Measurements from ENCODE around the gene ATRNL1. TPM values are rescaled to one million over a fixed set of nuclear protein-coding genes. Genes with fewer than 3 reads are reported as not detected.

The ATRNL1 gene
- polyA plus RNA-seq, 1 donor from 2014 or later: 47.8 TPM

GRCh38 chr10:115953968-115954367 lies 860.8 kb downstream of the ATRNL1 start:
- H3K79me2 ChIP-seq (replicated peaks; ENCODE audit: insufficient read depth, low read length): no peaks in the 10 kb centered on the region
- no peaks in the 10 kb centered on the region for H4K20me1 ChIP-seq (ENCODE audit: insufficient read depth)
- H3K4me2 ChIP-seq (ENCODE audit: low read length): no peak overlapping the region
- no peak overlapping the region for H3K9ac ChIP-seq (ENCODE audit: low read length)
- no peak overlapping the region for H3K4me3 ChIP-seq (ENCODE audit: low read length)
- H3K27ac ChIP-seq (ENCODE audit: low read length): no peak overlapping the region
- no peaks in the 10 kb centered on the region for H3K27me3 ChIP-seq (ENCODE audit: insufficient read depth, low read depth, low read length)
- no peak overlapping the region for H2AFZ ChIP-seq (ENCODE audit: low read depth, low read length)
- TF ChIP-seq, protein P1, sequence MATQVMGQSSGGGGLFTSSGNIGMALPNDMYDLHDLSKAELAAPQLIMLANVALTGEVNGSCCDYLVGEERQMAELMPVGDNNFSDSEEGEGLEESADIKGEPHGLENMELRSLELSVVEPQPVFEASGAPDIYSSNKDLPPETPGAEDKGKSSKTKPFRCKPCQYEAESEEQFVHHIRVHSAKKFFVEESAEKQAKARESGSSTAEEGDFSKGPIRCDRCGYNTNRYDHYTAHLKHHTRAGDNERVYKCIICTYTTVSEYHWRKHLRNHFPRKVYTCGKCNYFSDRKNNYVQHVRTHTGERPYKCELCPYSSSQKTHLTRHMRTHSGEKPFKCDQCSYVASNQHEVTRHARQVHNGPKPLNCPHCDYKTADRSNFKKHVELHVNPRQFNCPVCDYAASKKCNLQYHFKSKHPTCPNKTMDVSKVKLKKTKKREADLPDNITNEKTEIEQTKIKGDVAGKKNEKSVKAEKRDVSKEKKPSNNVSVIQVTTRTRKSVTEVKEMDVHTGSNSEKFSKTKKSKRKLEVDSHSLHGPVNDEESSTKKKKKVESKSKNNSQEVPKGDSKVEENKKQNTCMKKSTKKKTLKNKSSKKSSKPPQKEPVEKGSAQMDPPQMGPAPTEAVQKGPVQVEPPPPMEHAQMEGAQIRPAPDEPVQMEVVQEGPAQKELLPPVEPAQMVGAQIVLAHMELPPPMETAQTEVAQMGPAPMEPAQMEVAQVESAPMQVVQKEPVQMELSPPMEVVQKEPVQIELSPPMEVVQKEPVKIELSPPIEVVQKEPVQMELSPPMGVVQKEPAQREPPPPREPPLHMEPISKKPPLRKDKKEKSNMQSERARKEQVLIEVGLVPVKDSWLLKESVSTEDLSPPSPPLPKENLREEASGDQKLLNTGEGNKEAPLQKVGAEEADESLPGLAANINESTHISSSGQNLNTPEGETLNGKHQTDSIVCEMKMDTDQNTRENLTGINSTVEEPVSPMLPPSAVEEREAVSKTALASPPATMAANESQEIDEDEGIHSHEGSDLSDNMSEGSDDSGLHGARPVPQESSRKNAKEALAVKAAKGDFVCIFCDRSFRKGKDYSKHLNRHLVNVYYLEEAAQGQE (IDR thresholded peaks at IDR 0.05; ENCODE audit: borderline replicate concordance): no peak
- TF ChIP-seq MXI1 (conservative IDR thresholded peaks at IDR 0.05; ENCODE audit: poor library complexity, severe bottlenecking): no peak
- no peak for TF ChIP-seq TAF1 (IDR thresholded peaks at IDR 0.05; ENCODE audit: low read depth)
- no peak for TF ChIP-seq POLR2AphosphoS5 (IDR thresholded peaks at IDR 0.05)
- TF ChIP-seq EZH2 (IDR thresholded peaks at IDR 0.05; ENCODE audit: borderline replicate concordance, insufficient read depth, low read length, poor library complexity, severe bottlenecking): no peak
- TF ChIP-seq SMC3 (conservative IDR thresholded peaks at IDR 0.05; ENCODE audit: poor library complexity): no peak
- TF ChIP-seq, protein P2, sequence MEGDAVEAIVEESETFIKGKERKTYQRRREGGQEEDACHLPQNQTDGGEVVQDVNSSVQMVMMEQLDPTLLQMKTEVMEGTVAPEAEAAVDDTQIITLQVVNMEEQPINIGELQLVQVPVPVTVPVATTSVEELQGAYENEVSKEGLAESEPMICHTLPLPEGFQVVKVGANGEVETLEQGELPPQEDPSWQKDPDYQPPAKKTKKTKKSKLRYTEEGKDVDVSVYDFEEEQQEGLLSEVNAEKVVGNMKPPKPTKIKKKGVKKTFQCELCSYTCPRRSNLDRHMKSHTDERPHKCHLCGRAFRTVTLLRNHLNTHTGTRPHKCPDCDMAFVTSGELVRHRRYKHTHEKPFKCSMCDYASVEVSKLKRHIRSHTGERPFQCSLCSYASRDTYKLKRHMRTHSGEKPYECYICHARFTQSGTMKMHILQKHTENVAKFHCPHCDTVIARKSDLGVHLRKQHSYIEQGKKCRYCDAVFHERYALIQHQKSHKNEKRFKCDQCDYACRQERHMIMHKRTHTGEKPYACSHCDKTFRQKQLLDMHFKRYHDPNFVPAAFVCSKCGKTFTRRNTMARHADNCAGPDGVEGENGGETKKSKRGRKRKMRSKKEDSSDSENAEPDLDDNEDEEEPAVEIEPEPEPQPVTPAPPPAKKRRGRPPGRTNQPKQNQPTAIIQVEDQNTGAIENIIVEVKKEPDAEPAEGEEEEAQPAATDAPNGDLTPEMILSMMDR (IDR thresholded peaks at IDR 0.05; ENCODE audit: poor library complexity, severe bottlenecking): no peak
- no peak for TF ChIP-seq RAD21 (conservative IDR thresholded peaks at IDR 0.05)
- TF ChIP-seq EP300 (conservative IDR thresholded peaks at IDR 0.05; ENCODE audit: poor library complexity, severe bottlenecking): no peak
- H3F3A ChIP-seq (ENCODE audit: insufficient read depth, low read length, poor library complexity, severe bottlenecking): no peaks in the 10 kb centered on the region
- no peaks in the 10 kb centered on the region for H3K9me2 ChIP-seq (ENCODE audit: insufficient read depth, low read length)
- H3K9me3 ChIP-seq (ENCODE audit: low read length): no peaks in the 10 kb centered on the region
- no peaks in the 10 kb centered on the region for H3K36me3 ChIP-seq (ENCODE audit: insufficient read depth, low read length)

- Histone ChIP-seq H3K9me3 (ENCODE audit: low read length) (no peaks in the 10 kb centered on the region), H3K27me3 (ENCODE audit: insufficient read depth, low read depth, low read length) (no peaks in the 10 kb centered on the region), H4K20me1 (ENCODE audit: insufficient read depth) (no peaks in the 10 kb centered on the region), H2AFZ (ENCODE audit: low read depth, low read length) (no peak overlapping the region), H3K27ac (ENCODE audit: low read length) (no peak overlapping the region), H3K9me2 (ENCODE audit: insufficient read depth, low read length) (no peaks in the 10 kb centered on the region), H3K9ac (ENCODE audit: low read length) (no peak overlapping the region), H3F3A (ENCODE audit: insufficient read depth, low read length, poor library complexity, severe bottlenecking) (no peaks in the 10 kb centered on the region), H3K36me3 (ENCODE audit: insufficient read depth, low read length) (no peaks in the 10 kb centered on the region), H3K4me2 (ENCODE audit: low read length) (no peak overlapping the region), H3K79me2 (replicated peaks; ENCODE audit: insufficient read depth, low read length) (no peaks in the 10 kb centered on the region), H3K4me3 (ENCODE audit: low read length) (no peak overlapping the region)
- no peak for TF ChIP-seq POLR2AphosphoS5 (IDR thresholded peaks at IDR 0.05)
- TF ChIP-seq MXI1 (conservative IDR thresholded peaks at IDR 0.05; ENCODE audit: poor library complexity, severe bottlenecking): no peak
- no peak for TF ChIP-seq SMC3 (conservative IDR thresholded peaks at IDR 0.05; ENCODE audit: poor library complexity)
- TF ChIP-seq EP300 (conservative IDR thresholded peaks at IDR 0.05; ENCODE audit: poor library complexity, severe bottlenecking): no peak
- TF ChIP-seq, protein P1 (IDR thresholded peaks at IDR 0.05; ENCODE audit: borderline replicate concordance): no peak
- no peak for TF ChIP-seq EZH2 (IDR thresholded peaks at IDR 0.05; ENCODE audit: borderline replicate concordance, insufficient read depth, low read length, poor library complexity, severe bottlenecking)
- TF ChIP-seq, protein P2 (IDR thresholded peaks at IDR 0.05; ENCODE audit: poor library complexity, severe bottlenecking): no peak
- TF ChIP-seq TAF1 (IDR thresholded peaks at IDR 0.05; ENCODE audit: low read depth): no peak
- TF ChIP-seq RAD21 (conservative IDR thresholded peaks at IDR 0.05): no peak
Measured at GRCh38 chr10:115956225-115957011, 863.3 kb downstream of the ATRNL1 start.
